Gastroesophageal sphincter (tissue), 4 donors: ENCODE measurements around the gene GNG2. TPM values are rescaled to one million over a fixed set of nuclear protein-coding genes. Genes with fewer than 3 reads are reported as not detected.
A peak's percentile ranks its signal among the peaks of the same experiment; 100 is the strongest.

ENCODE experiments used
- ATAC-seq: fragments of 150-250 bp; one replicate; pipeline ENCODE4 v1.9.1; 2016; ENCODE audit warnings: mild to moderate bottlenecking, moderate library complexity
- H3K27ac ChIP-seq, 4 donors: fragments of 200-600 bp; sonication (generic) in 3 of 4; 1 replicate in 3 of 4; 2 replicates in 1 of 4; pipeline ENCODE4 v1.5.1; 2016 to 2019
- H3K27me3 ChIP-seq: fragments of 200-600 bp; sonication (generic); one replicate; pipeline ENCODE4 v1.5.1; 2019
- H3K36me3 ChIP-seq, 2 donors: fragments of 200-600 bp; sonication (generic); one replicate each; pipeline ENCODE4 v1.5.1; 2019; ENCODE audit warnings: control low read depth in 1 of 2
- H3K4me1 ChIP-seq, 3 donors: fragments of 200-600 bp; sonication (generic); 1 replicate in 2 of 3; 2 replicates in 1 of 3; pipeline ENCODE4 v1.5.1; 2016 to 2019; ENCODE audit warnings: control low read depth in 2 of 3
- H3K4me3 ChIP-seq, 2 donors: fragments of 200-600 bp; sonication (generic); one replicate each; pipeline ENCODE4 v1.5.1; 2019; ENCODE audit warnings: mild to moderate bottlenecking in 1 of 2, moderate library complexity in 1 of 2
- H3K9me3 ChIP-seq, 3 donors: fragments of 200-600 bp; sonication (generic); one replicate each; pipeline ENCODE4 v1.5.1; 2017 to 2019; ENCODE audit warnings: control low read depth in 2 of 3
- CTCF ChIP-seq, 4 experiments: fragments of 200-600 bp in 2 of 4; fragments of 450-650 bp in 2 of 4; sonication (generic) in 1 of 4; IDR thresholded peaks; one replicate each; pipeline ENCODE4 v1.5.1; 2017 to 2019; ENCODE audit warnings: antibody characterized with exemption in 4 of 4, mild to moderate bottlenecking in 2 of 4, moderate library complexity in 2 of 4
- EP300 ChIP-seq: sonication (generic); formaldehyde crosslinking; IDR thresholded peaks from one replicate; pipeline ENCODE4 v1.6.1; 2017; ENCODE audit warnings: antibody characterized with exemption, mild to moderate bottlenecking
- POLR2A ChIP-seq, 2 donors: fragments of 450-650 bp; IDR thresholded peaks; one replicate each; pipeline ENCODE4 v1.6.1; 2017; ENCODE audit warnings: antibody characterized with exemption in 2 of 2, mild to moderate bottlenecking in 2 of 2, moderate library complexity in 1 of 2
- POLR2AphosphoS5 ChIP-seq: sonication (generic); formaldehyde crosslinking; IDR thresholded peaks from one replicate; pipeline ENCODE4 v1.6.1; 2017; ENCODE audit warnings: antibody characterized with exemption
- WGBS, 2 donors: methylation state at CpG; one replicate each; pipeline ENCODE4 v1.1.5; 2018; ENCODE audit warnings: low coverage in 1 of 2; 5-methylcytosine and 5-hydroxymethylcytosine counted together
- total RNA-seq, 4 donors: library from RNA; depleted of rRNA; stranded (reverse); fragments of >200 nt; gene quantifications; one replicate each; pipeline ENCODE4 v1.1.0, GENCODE V29; 2016

The GNG2 gene
- total RNA-seq, 4 donors from 2014 or later, result 15.7 to 21.2 (median 17.8) TPM

GRCh38 chr14:51954657-51955056, 94.2 kb downstream of the GNG2 start:
- TF ChIP-seq POLR2AphosphoS5 (no peak), CTCF (IDR thresholded peaks at IDR 0.05) (no peak), POLR2A (IDR thresholded peaks at IDR 0.05) (no peak), EP300 (no peak)
- WGBS, 2 donors, result 95 to 96% methylated on average over 2 to 3 of the region's 3 CpGs
- peaks cover 0 to 10% of the 10 kb centered on the region in 2 donors for H3K36me3 ChIP-seq
- H3K4me1 ChIP-seq, result no peaks in the 10 kb centered on the region
- no peak overlapping the region for H3K27ac ChIP-seq
- H3K27me3 ChIP-seq, result no peaks in the 10 kb centered on the region
- peaks cover 0 to 12% (median 0%) of the 10 kb centered on the region in 3 donors for H3K9me3 ChIP-seq
- H3K4me3 ChIP-seq, result no peak overlapping the region
- ATAC-seq, result no peak

GRCh38 chr14:51957950-51958349, 97.5 kb downstream of the GNG2 start:
- 30 to 49% methylated on average over 2 of the region's 2 CpGs for WGBS, 2 donors
- Histone ChIP-seq H3K27me3 (no peaks in the 10 kb centered on the region), H3K4me3 (no peak overlapping the region), H3K36me3 (peaks cover 0 to 6% of the 10 kb centered on the region in 2 donors), H3K9me3 (peaks cover 0 to 14% (median 0%) of the 10 kb centered on the region in 3 donors), H3K4me1 (peaks cover 0 to 7% (median 0%) of the 10 kb centered on the region in 3 donors), H3K27ac (no peak overlapping the region)
- TF ChIP-seq CTCF (IDR thresholded peaks at IDR 0.05) (no peak), POLR2A (IDR thresholded peaks at IDR 0.05) (no peak), POLR2AphosphoS5 (no peak), EP300 (no peak)
- ATAC-seq, result no peak

DNA sequence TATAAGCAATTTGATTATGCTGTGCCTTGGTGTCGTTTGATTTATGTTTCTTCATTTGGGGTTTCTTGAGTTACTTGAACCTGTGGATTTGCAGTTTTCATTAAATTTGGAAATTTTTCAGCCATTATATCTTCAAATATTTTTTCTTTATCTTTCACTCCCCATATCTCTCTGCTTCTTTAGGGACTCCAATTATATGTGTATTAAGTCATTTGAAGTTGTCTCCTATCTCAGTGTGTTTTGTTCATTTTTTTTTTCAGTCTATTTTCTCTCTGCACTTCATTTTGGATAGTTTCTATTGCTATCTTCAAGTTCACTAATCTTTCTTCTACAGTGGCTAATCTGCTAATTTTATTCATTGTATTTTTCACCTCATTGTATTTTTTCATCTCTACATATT, 99.5 kb downstream of the GNG2 start:
- Histone ChIP-seq H3K9me3 (peaks cover 0 to 14% (median 0%) of the 10 kb centered on the region in 3 donors), H3K4me1 (peaks cover 0 to 18% (median 0%) of the 10 kb centered on the region in 3 donors)

GRCh38 chr14:51960866-51961265, 100.5 kb downstream of the GNG2 start:
- ATAC-seq, result no peak
- H3K4me3 ChIP-seq, result no peak overlapping the region
- no peak overlapping the region for H3K27ac ChIP-seq
- H3K4me1 ChIP-seq, result peaks cover 0 to 18% (median 0%) of the 10 kb centered on the region in 3 donors
- H3K27me3 ChIP-seq, result no peaks in the 10 kb centered on the region
- no peak for TF ChIP-seq CTCF (IDR thresholded peaks at IDR 0.05)
- TF ChIP-seq EP300, result no peak
- TF ChIP-seq POLR2AphosphoS5, result no peak
- no peaks in the 10 kb centered on the region for H3K36me3 ChIP-seq
- H3K9me3 ChIP-seq, result peaks cover 0 to 14% (median 0%) of the 10 kb centered on the region in 3 donors

More for the DNA sequence above, 99.5 kb downstream of the GNG2 start:
- 100% methylated on average over 1 of the region's 1 CpG for WGBS, 2 donors
- no peaks in the 10 kb centered on the region for H3K27me3 ChIP-seq
- no peak overlapping the region for H3K4me3 ChIP-seq
- no peak overlapping the region for H3K27ac ChIP-seq
- no peak for ATAC-seq
- no peak for TF ChIP-seq POLR2AphosphoS5
- no peak for TF ChIP-seq POLR2A (IDR thresholded peaks at IDR 0.05)
- H3K36me3 ChIP-seq, result no peaks in the 10 kb centered on the region

DNA sequence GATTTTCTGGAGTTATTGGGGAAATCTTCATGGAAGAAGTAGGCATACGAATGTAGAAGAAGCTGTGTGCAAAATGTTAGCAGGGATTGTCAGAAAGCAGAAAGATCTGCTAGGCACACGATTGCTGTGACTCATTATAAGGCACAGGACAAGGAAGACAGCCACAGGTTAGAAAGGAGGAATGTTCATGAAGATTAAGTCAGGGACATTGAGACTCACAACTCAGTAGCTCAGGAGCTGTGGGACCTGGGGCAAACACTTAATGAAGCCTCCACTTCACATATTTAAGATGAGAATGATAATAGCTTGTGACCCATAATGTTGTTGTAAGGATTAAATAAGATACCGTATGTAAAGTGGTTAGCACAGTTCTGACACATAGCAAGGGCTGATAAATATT, 102.3 kb downstream of the GNG2 start:
- Histone ChIP-seq H3K4me3 (peak overlapping the region in 1 of 2 donors; percentile 27), H3K27me3 (no peaks in the 10 kb centered on the region), H3K4me1 (peaks cover 0 to 18% (median 0%) of the 10 kb centered on the region in 3 donors), H3K36me3 (no peaks in the 10 kb centered on the region), H3K27ac (peak overlapping the region in 1 of 4 donors; percentile 36), H3K9me3 (peaks cover 0 to 14% (median 0%) of the 10 kb centered on the region in 3 donors)
- 20 to 36% methylated on average over 1 to 2 of the region's 3 CpGs for WGBS, 2 donors
- no peak for TF ChIP-seq EP300
- TF ChIP-seq POLR2A (IDR thresholded peaks at IDR 0.05), result no peak
- no peak for TF ChIP-seq POLR2AphosphoS5
- TF ChIP-seq CTCF (IDR thresholded peaks at IDR 0.05), result no peak
- ATAC-seq, result no peak
